ENCODE data around the gene PCBP1.
"Not testable (repeated sequence)": the region's sequence is repeated elsewhere in the genome, so short reads cannot be mapped to it uniquely, and the experiment has no call there.

Gene PCBP1

GRCh38 chr2:70081221-70081620 lies 6.1 kb upstream of the PCBP1 start:
- DNase-seq (ENCODE audit: low read depth in 2 of 2), result no peak

GRCh38 chr2:70083344-70084156 lies 3.7 kb upstream of the PCBP1 start:
- DNase-seq (ENCODE audit: low read depth in 2 of 2), result peak in 1 of 2 donors; percentile 38

GRCh38 chr2:70084973-70085710 lies 2.1 kb upstream of the PCBP1 start:
- DNase-seq (ENCODE audit: low read depth in 2 of 2), result peak; percentile 41 to 46

GRCh38 chr2:70085711-70086277 lies 1.5 kb upstream of the PCBP1 start:
- DNase-seq (ENCODE audit: low read depth in 2 of 2), result no peak

- DNase-seq (ENCODE audit: low read depth in 2 of 2), result peak; percentile 53 to 61
These were observed 919 bp upstream of the PCBP1 start for GRCh38 chr2:70086278-70086837.

- peak; percentile 34 to 37 for DNase-seq (ENCODE audit: low read depth in 2 of 2)
These were observed 673 bp downstream of the PCBP1 start for GRCh38 chr2:70087702-70088597.

- no peak for DNase-seq (ENCODE audit: low read depth in 2 of 2)
These were observed 1.4 kb downstream of the PCBP1 start for GRCh38 chr2:70088598-70089219.

GRCh38 chr2:70089220-70089982 lies 2.1 kb downstream of the PCBP1 start:
- DNase-seq (ENCODE audit: low read depth in 2 of 2), result peak in 1 of 2 donors; percentile 47

GRCh38 chr2:70089983-70090525 lies 2.8 kb downstream of the PCBP1 start:
- no peak for DNase-seq (ENCODE audit: low read depth in 2 of 2)

- DNase-seq (ENCODE audit: low read depth in 2 of 2), result no peak
These were observed 3.5 kb downstream of the PCBP1 start for GRCh38 chr2:70090706-70091334.

GRCh38 chr2:70091364-70091763 lies 4.1 kb downstream of the PCBP1 start:
- no peak for DNase-seq (ENCODE audit: low read depth in 2 of 2)

- DNase-seq (ENCODE audit: low read depth in 2 of 2), result no peak
These were observed 4.5 kb downstream of the PCBP1 start for GRCh38 chr2:70091816-70092215.

GRCh38 chr2:70092576-70093243 lies 5.4 kb downstream of the PCBP1 start:
- not testable (repeated sequence) for DNase-seq (ENCODE audit: low read depth in 2 of 2)

- no peak for DNase-seq (ENCODE audit: low read depth in 2 of 2)
These were observed 7.1 kb downstream of the PCBP1 start for GRCh38 chr2:70094171-70094977.

- no peak for DNase-seq (ENCODE audit: low read depth in 2 of 2)
These were observed 7.9 kb downstream of the PCBP1 start for GRCh38 chr2:70094978-70095719.

- DNase-seq (ENCODE audit: low read depth in 2 of 2), result no peak
These were observed 8.7 kb downstream of the PCBP1 start for GRCh38 chr2:70095720-70096670.

All from activated CD4-positive, alpha-beta T cell treated with anti-CD3 and anti-CD28 coated beads for 24 hours (primary cell).